CD4-positive, alpha-beta T cell (primary cell): ENCODE data around the gene PATJ. TPM values are rescaled to one million over a fixed set of nuclear protein-coding genes. Genes with fewer than 3 reads are reported as not detected.

ENCODE experiments used
- ATAC-seq: fragments of 200-7000 bp; cut with Tn5 transposase; one replicate; pipeline ENCODE4 v1.10.0; 2022; ENCODE audit warnings: mild to moderate bottlenecking; ENCODE audit not compliant: poor library complexity
- CTCF ChIA-PET: fragments of 350-600 bp; sonication (Branson Sonifier 250); formaldehyde crosslinking; loops from one replicate; lab custom pipeline; 2021; ENCODE audit warnings: antibody characterized with exemption, inconsistent platforms; lab: Charles Lee
- POLR2A ChIA-PET: fragments of 350-600 bp; sonication (Branson Sonifier 250); formaldehyde crosslinking; loops from one replicate; lab custom pipeline; 2021; ENCODE audit warnings: antibody characterized with exemption, inconsistent platforms; lab: Charles Lee
- DNase-seq, 14 experiments: peaks; one replicate each; pipeline ENCODE4 v3.0.0-alpha.2; 2013 to 2020; ENCODE audit warnings: mixed read lengths in 2 of 14
- H3K27ac ChIP-seq, 2 donors: one replicate each; pipeline versions ENCODE4 v1.5.1 to v1.7.0; 2013; ENCODE audit warnings: low read length in 2 of 2, low read depth in 1 of 2, mild to moderate bottlenecking in 1 of 2
- H3K27me3 ChIP-seq, 2 experiments: 1 replicate in 1 of 2; 2 replicates in 1 of 2; pipeline versions ENCODE4 v1.6.1 to v1.7.0; 2013; ENCODE audit warnings: low read length in 2 of 2, control low read depth in 1 of 2, mild to moderate bottlenecking in 1 of 2, moderate library complexity in 1 of 2; ENCODE audit not compliant: insufficient read depth in 2 of 2, control insufficient read depth in 1 of 2
- H3K36me3 ChIP-seq: one replicate; pipeline ENCODE4 v1.6.1; 2013; ENCODE audit warnings: low read length, control low read depth; ENCODE audit not compliant: insufficient read depth
- H3K4me1 ChIP-seq: one replicate; pipeline ENCODE4 v1.6.1; 2013; ENCODE audit warnings: low read length, control low read depth; ENCODE audit not compliant: insufficient read depth
- H3K4me3 ChIP-seq: one replicate; pipeline ENCODE4 v1.5.1; 2013; ENCODE audit warnings: mild to moderate bottlenecking, low read length, moderate library complexity
- H3K9me3 ChIP-seq, 2 experiments: 1 replicate in 1 of 2; 2 replicates in 1 of 2; pipeline versions ENCODE4 v1.6.1 to v1.7.0; 2013; ENCODE audit warnings: low read length in 2 of 2, mild to moderate bottlenecking in 2 of 2, control low read depth in 1 of 2, moderate library complexity in 1 of 2; ENCODE audit not compliant: control insufficient read depth in 1 of 2, insufficient read depth in 1 of 2
- H3K27ac Mint-ChIP-seq: one replicate; pipeline ENCODE4 v1.8.0; 2020; ENCODE audit warnings: mixed read lengths
- H3K27me3 Mint-ChIP-seq: one replicate; pipeline ENCODE4 v1.8.0; 2021; ENCODE audit warnings: mixed read lengths
- H3K36me3 Mint-ChIP-seq: one replicate; pipeline ENCODE4 v1.8.0; 2021; ENCODE audit warnings: low read depth, mixed read lengths
- H3K4me1 Mint-ChIP-seq: one replicate; pipeline ENCODE4 v1.8.0; 2021; ENCODE audit warnings: low read depth, mixed read lengths
- H3K4me3 Mint-ChIP-seq: one replicate; pipeline ENCODE4 v1.8.0; 2020; ENCODE audit warnings: mild to moderate bottlenecking, mixed read lengths
- H3K9me3 Mint-ChIP-seq: one replicate; pipeline ENCODE4 v1.8.0; 2020; ENCODE audit warnings: mixed read lengths
- intact Hi-C, 2 experiments: fragments of 100-400 bp; cut with DNase I in 1 of 2; cut with micrococcal nuclease in 1 of 2; formaldehyde crosslinking; loops; one replicate each; pipeline versions ENCODE4 v1.15.1 to v1.9.0; 2023 to 2025; cut with DNase I, micrococcal nuclease
- total RNA-seq, 174 experiments: library from RNA in 2 of 174; stranded (reverse) in 2 of 174; gene quantifications; one replicate each; pipeline ENCODE4 v1.2.3 and lab custom pipeline; 2021 to 2026
- TF ChIP-seq, protein P1 (sequence below): fragments of 200-600 bp; IDR thresholded peaks from one replicate; pipeline ENCODE4 v1.8.0; 2022; ENCODE audit warnings: antibody characterized with exemption, mild to moderate bottlenecking

The PATJ gene
- total RNA-seq, 2 experiments from 2014 or later = 50.4 to 54.1 TPM

DNA sequence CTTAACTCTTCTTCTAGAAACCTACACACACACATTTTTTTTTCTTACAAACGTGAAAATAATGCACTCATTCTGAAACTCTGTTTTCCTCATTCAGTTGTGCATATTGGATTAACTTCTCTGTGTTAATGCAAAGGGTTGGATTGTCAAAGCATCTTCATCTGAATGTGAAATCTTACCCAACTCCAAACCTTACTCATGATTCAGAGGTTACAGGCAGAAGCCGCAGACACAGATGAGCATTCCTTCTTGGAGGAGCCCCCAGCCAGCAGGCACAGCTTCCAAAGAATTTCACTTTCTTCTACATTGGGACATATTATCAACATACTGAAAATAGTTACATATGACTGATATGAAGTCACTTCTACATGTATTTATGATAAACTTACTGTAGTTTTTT is 15.7 kb downstream of the PATJ start:
- ChIA-PET POLR2A (no interaction called here), CTCF (no interaction called here)
- intact Hi-C loops = no loop called here
- Histone ChIP-seq H3K27ac (no peak overlapping the region), H3K27me3 (no peaks in the 10 kb centered on the region), H3K9me3 (no peaks in the 10 kb centered on the region), H3K4me3 (no peak overlapping the region), H3K4me1 (no peaks in the 10 kb centered on the region), H3K36me3 (no peaks in the 10 kb centered on the region)
- Mint-ChIP-seq H3K27ac (no peak overlapping the region), H3K36me3 (peaks cover 8% of the 10 kb centered on the region), H3K9me3 (no peaks in the 10 kb centered on the region), H3K27me3 (no peaks in the 10 kb centered on the region), H3K4me3 (no peak overlapping the region), H3K4me1 (peaks cover 16% of the 10 kb centered on the region)
- DNase-seq = no peak
- ATAC-seq = no peak
- TF ChIP-seq, protein P1, sequence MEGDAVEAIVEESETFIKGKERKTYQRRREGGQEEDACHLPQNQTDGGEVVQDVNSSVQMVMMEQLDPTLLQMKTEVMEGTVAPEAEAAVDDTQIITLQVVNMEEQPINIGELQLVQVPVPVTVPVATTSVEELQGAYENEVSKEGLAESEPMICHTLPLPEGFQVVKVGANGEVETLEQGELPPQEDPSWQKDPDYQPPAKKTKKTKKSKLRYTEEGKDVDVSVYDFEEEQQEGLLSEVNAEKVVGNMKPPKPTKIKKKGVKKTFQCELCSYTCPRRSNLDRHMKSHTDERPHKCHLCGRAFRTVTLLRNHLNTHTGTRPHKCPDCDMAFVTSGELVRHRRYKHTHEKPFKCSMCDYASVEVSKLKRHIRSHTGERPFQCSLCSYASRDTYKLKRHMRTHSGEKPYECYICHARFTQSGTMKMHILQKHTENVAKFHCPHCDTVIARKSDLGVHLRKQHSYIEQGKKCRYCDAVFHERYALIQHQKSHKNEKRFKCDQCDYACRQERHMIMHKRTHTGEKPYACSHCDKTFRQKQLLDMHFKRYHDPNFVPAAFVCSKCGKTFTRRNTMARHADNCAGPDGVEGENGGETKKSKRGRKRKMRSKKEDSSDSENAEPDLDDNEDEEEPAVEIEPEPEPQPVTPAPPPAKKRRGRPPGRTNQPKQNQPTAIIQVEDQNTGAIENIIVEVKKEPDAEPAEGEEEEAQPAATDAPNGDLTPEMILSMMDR = no peak

DNA sequence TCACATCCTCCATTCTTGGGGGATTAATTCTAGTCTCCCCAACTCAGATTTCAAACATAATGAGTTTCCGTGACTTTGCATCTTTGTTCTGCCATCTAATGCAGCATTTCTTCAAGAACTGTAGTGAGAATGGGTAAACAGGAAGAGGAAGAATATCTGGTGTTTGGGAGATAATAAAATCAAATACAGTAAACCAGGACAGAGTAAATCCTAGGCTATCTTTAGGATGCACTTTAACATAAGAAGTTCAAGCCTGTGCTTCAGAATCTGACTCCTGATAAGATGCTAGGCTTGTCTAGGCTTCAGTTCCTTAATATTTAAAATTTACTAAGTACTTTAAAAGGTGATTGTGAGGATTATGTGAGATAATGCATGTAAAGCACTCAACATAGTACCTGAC is 27.9 kb downstream of the PATJ start:
- H3K9me3 Mint-ChIP-seq = no peaks in the 10 kb centered on the region
- Histone ChIP-seq H3K27ac (no peak overlapping the region), H3K9me3 (no peaks in the 10 kb centered on the region), H3K36me3 (peaks cover 23% of the 10 kb centered on the region), H3K4me3 (no peak overlapping the region), H3K27me3 (no peaks in the 10 kb centered on the region), H3K4me1 (no peaks in the 10 kb centered on the region)
- peaks cover 7% of the 10 kb centered on the region for H3K4me1 Mint-ChIP-seq
- TF ChIP-seq, protein P1 = no peak
- H3K27ac Mint-ChIP-seq = no peak overlapping the region
- ATAC-seq (no peak), DNase-seq (no peak)
- POLR2A ChIA-PET = no interaction called here
- H3K36me3 Mint-ChIP-seq = peaks cover 77% of the 10 kb centered on the region
- intact Hi-C loops = no loop called here
- H3K4me3 Mint-ChIP-seq = no peak overlapping the region
- H3K27me3 Mint-ChIP-seq = no peaks in the 10 kb centered on the region
- CTCF ChIA-PET = no interaction called here

GRCh38 chr1:61776091-61776490 is 33.8 kb downstream of the PATJ start:
- H3K36me3 Mint-ChIP-seq = peaks cover 40% of the 10 kb centered on the region
- intact Hi-C loops = no loop called here
- no peak overlapping the region for H3K4me3 ChIP-seq
- no peaks in the 10 kb centered on the region for H3K9me3 ChIP-seq
- no peak overlapping the region for H3K27ac Mint-ChIP-seq
- no peaks in the 10 kb centered on the region for H3K9me3 Mint-ChIP-seq
- ChIA-PET CTCF (interaction anchor here (0.8 kb wide), 1 partner anchor 10 kb away, joined by 3 read pairs; no protein-coding TSS in a partner anchor), POLR2A (no interaction called here)
- ATAC-seq (no peak), DNase-seq (no peak)
- H3K27me3 Mint-ChIP-seq = no peaks in the 10 kb centered on the region
- H3K36me3 ChIP-seq = peaks cover 11% of the 10 kb centered on the region
- H3K27me3 ChIP-seq = no peaks in the 10 kb centered on the region
- peaks cover 16% of the 10 kb centered on the region for H3K4me1 Mint-ChIP-seq
- TF ChIP-seq, protein P1 = no peak
- no peak overlapping the region for H3K27ac ChIP-seq
- no peak overlapping the region for H3K4me3 Mint-ChIP-seq
- peaks cover 5% of the 10 kb centered on the region for H3K4me1 ChIP-seq
